ENCODE data around the gene MAN2B2.

- TF ChIP-seq, protein P1, sequence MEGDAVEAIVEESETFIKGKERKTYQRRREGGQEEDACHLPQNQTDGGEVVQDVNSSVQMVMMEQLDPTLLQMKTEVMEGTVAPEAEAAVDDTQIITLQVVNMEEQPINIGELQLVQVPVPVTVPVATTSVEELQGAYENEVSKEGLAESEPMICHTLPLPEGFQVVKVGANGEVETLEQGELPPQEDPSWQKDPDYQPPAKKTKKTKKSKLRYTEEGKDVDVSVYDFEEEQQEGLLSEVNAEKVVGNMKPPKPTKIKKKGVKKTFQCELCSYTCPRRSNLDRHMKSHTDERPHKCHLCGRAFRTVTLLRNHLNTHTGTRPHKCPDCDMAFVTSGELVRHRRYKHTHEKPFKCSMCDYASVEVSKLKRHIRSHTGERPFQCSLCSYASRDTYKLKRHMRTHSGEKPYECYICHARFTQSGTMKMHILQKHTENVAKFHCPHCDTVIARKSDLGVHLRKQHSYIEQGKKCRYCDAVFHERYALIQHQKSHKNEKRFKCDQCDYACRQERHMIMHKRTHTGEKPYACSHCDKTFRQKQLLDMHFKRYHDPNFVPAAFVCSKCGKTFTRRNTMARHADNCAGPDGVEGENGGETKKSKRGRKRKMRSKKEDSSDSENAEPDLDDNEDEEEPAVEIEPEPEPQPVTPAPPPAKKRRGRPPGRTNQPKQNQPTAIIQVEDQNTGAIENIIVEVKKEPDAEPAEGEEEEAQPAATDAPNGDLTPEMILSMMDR (IDR thresholded peaks at IDR 0.05; ENCODE audit: low read depth, low read length) = no peak
- TF ChIP-seq EZH2phosphoT487 (IDR thresholded peaks at IDR 0.05; ENCODE audit: low read depth) = no peak
Observed at GRCh38 chr4:6563935-6564645, 10.9 kb upstream of the MAN2B2 start.
